Stimulated activated CD8-positive, alpha-beta memory T cell treated with anti-CD3 and anti-CD28 coated beads, Interleukin-4, amount 100 ng/mL, for 48 hours (primary cell): ENCODE data around the gene ZNF503.

Experiments used
- DNase-seq: peaks from one replicate; pipeline ENCODE4 v3.0.0-alpha.2; 2020

Gene ZNF503

DNA sequence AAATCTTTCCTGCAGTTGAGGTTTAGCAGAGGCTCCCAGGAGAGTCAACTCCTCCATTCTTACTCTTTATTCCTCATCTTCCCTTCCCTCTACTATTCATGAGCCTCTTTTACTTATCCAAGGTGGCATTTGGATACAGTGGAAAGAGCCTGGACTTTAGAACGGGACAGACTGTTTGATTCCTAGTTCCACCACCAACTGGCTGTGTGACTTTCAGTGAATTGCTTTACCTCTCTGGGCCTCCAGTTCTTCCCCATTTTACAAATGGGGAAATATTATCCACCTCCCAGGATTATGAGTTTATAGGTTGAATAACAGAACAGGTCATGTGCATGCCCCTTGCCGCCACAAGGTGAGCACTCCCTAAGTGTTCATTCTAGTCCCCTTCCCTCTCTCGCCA lies 49.9 kb downstream of the ZNF503 start:
- no peak for DNase-seq

DNA sequence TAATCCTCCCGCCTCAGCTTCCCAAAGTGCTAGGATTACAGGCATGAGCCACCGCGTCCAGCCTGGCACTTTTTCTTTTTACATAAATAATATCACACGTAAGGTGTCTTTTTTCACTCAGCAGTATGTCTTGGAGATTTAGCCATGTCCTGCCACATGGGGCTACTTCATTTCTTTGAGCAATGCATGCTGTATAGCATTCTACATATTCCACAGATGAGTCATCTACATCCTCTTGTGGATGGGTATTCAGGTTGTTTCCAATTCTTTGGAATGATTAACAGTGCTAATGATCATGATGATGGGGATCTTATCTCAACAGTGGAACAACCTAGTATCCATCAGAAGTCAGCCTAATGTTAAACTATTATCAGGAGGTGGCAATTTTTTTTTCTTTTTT lies 50.8 kb downstream of the ZNF503 start:
- no peak for DNase-seq
